Measurements from ENCODE around the gene GNA12.

GRCh38 chr7:2714636-2715035 is 129.5 kb downstream of the GNA12 start:
- TF ChIP-seq CTCF (conservative IDR thresholded peaks at IDR 0.05) (no peak), ZFX (IDR thresholded peaks at IDR 0.05) (no peak)
